Hindlimb muscle (tissue), 1 donor: Measurements from ENCODE around the gene IGSF3. TPM values are rescaled to one million over a fixed set of nuclear protein-coding genes. Genes with fewer than 3 reads are reported as not detected.
"Not testable (repeated sequence)": the region's sequence is repeated elsewhere in the genome, so short reads cannot be mapped to it uniquely, and the experiment has no call there.

ENCODE experiments used
- DNase-seq: peaks from one replicate; pipeline ENCODE4 v3.0.0-alpha.2; 2013
- polyA plus RNA-seq: library from polyadenylated mRNA; unstranded; fragments of 120-200 nt; gene quantifications from one replicate; pipeline ENCODE4 v1.2.1, GENCODE V29; 2013; ENCODE audit not compliant: insufficient read length

The IGSF3 gene
- polyA plus RNA-seq, 1 donor, result 24.8 TPM

DNA sequence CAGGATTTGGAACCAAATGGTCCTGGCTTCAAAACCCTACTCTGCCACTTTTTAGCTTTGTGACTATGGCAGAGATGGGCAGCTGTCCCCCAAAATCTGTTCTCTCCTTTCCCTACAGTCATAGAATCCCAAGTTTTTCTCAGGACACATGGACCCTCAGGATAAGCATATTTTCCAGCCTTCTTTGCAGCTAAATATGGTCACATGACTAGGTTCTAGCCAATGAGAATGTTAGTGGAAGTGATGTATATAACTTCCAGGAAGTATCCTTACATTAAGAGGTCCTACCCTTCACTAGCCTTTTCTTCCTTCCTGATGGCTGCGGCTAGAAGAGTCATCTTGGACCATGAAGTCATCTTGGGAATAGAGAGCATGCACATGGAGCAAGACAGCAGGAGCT lies 5.9 kb downstream of the IGSF3 start:
- DNase-seq, result no peak

DNA sequence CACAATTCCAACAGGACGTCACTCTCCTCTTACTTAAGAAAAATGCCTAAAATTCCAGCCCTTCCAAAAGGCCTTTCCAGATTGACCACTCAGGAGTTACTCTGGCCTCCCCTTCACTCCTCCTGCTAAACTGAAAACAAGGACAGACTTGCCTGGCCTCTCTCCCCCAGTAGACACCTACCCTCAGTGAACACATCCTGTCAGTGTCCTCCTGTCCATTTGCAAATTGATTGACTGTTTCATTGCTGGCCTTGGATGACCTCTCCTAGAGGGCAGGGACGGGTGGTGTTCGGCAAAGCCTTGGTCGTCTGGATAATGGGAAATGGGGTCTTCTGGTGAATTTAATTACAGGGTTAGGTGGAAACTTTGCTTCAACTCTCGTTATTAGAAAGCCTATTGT lies 8.9 kb downstream of the IGSF3 start:
- not testable (repeated sequence) for DNase-seq

GRCh38 chr1:116657836-116658235 lies 9.7 kb downstream of the IGSF3 start:
- not testable (repeated sequence) for DNase-seq

DNA sequence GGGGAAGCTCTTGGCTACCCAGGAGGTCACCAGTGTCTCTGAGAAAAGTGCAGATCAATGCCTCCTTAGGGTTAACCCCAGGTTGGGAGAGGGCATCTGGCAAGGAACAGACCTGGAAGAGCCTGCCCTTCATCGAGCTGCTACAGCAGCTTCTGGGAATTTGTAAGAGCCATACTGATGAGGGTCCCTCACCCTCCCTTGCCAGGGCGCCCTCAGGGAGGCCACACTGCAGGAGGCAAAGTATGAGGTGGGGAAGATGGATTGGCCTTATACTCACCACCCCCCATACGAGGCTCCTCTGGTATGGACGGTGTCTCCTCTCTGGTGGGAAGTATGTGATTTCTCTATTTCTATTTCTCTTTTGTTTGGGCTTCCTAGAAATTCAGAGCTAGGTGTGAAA lies 13.2 kb downstream of the IGSF3 start:
- DNase-seq, result no peak

DNA sequence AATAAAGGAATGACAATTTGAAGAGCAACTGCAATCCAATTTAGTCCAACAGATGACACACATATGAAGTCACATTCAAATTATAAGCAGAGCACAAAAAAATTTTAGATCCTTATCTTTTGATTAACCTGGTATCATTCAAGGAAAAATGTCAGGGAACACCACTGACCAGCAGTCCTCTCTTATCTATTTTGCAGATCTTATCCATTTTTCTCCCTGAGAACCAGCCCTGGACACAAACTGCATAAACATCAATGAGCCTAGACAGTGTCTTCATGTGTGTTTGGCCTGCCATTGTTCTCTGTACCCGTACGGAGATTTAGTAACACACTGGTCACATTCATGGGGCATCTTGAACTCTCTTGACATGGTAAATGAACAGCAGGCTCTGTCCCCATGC lies 14.9 kb downstream of the IGSF3 start:
- DNase-seq, result not testable (repeated sequence)

- not testable (repeated sequence) for DNase-seq
These were observed 16.8 kb downstream of the IGSF3 start for GRCh38 chr1:116650781-116651180.

GRCh38 chr1:116649041-116649440 lies 18.5 kb downstream of the IGSF3 start:
- DNase-seq, result not testable (repeated sequence)

DNA sequence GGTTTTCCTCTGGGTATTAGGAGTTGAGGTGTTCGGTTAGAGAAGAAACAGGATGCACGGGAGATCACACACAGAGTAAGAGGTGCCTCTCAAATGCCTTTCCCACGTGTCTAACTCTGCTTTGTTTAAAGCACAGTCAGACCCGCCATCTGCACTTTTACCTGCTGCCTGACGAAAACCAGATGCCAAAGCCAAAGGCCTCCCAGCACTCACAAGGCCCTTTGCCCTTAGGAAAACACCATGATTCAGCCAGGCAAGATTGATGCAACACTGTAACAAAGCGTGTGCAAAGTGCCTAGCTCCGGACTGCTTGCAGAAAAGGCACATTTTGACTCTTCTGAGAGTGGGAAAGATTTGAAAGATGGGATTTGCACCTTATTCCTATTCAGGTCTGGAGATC lies 19.2 kb downstream of the IGSF3 start:
- DNase-seq, result not testable (repeated sequence)

- not testable (repeated sequence) for DNase-seq
These were observed 20.3 kb downstream of the IGSF3 start for GRCh38 chr1:116647186-116647585.

GRCh38 chr1:116646673-116647170 lies 20.8 kb downstream of the IGSF3 start:
- not testable (repeated sequence) for DNase-seq

DNA sequence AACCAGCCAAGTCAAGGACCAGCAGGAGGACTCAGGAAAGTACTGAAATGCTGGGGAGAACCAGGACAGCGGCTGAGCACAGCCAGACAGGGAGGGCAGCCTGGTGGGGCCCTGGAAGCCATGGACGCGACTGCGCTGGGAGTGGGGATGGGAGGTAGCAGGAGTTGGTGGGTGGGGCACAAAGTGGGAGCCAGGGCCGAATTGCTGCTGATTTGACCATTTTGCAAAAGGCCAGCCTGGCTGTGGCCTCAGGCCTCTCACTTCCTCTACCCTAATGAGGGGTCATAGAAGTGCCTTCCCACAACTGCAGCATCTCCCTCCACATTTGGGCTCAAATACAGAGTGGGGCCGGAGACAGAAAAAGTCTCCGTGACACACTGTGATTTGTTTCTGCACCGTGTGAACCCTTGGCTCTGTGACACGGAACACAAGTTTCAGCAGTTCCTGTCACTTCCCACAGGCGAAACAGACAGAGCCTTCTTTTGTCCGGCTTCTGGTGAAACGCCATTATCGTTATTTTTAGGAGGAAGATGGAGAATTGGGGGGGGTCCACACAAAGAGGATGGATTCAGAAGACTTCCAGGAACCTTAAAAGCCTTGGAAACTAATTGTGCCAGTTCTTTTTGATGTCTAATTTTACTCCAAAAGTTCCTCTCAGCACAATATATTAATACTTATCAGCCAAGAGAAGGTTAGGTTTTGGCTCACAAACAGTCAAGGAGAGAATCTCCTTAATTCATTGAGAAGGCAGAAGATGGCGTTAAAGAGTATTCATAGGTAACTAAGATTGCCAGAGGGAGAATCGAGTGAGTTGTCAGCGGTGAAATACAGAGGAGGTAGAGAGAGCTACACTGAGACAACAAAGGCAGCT lies 21.5 kb downstream of the IGSF3 start:
- not testable (repeated sequence) for DNase-seq

- not testable (repeated sequence) for DNase-seq
These were observed 22.5 kb downstream of the IGSF3 start for GRCh38 chr1:116644993-116645392.

GRCh38 chr1:116644096-116644495 lies 23.4 kb downstream of the IGSF3 start:
- DNase-seq, result peak; percentile 57

GRCh38 chr1:116643281-116643751 lies 24.2 kb downstream of the IGSF3 start:
- DNase-seq, result not testable (repeated sequence)

DNA sequence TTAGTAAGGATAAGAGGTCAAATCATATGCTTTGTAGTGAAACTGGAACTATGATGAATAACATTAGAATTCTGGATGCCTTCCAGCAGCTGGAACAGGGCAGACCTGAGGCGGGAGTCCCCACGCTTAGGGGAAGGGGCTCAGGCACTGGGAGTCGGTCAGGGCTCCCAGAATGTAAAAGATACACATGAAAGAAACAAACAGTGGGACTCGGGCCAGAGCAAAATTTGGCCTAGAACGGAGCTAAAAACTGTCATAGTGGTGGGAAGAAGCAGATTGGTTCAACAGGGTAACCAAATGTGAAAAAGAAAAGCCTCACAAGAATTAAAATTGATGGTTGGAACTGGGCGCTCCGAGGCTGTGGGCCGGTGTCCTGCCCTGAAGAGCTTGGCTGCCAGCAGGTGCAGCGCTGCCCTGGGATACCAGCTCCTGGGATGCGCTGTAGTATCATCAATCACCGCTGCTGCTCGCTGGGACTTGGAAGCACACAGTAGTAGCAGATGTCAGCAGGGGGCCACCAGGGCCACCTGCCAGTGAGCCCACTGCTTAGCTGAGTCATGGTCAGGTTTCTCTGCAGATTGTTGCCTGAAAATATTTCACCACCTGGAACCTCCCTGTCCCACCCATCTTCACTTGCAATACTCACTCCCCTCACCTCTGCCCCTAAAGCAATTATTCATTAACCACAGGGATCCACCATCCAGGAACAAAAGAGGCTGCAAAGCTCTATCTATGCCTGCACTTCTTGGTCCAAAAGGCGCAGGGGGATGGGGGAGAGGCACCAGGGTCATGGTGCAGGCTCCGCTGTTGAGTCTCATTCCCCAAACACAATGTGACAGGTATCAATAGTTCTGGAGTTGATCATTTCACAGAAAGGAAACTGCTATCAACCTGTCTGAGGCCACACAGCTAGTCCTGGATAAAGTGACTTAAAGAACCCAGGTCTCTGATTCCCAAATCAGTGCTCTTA lies 24.9 kb downstream of the IGSF3 start:
- not testable (repeated sequence) for DNase-seq

DNA sequence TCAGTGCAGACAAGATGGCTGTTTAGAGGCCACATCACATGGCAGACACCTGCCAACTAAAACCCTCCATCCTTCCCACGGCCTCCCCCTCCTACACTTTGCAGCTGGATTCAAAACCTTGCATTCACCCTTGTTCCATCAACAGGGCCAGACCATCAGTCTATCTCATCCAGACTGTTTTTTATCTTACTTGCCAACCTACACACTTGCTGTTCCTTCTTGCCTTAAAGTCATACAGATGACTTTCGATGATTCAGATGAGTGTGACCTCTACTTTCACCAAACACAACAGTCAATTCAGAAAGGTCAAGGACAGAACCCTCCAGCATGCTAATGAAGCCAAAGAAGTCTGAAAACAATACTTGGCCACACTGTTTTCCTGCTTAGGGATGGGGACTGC lies 29.9 kb downstream of the IGSF3 start:
- not testable (repeated sequence) for DNase-seq

GRCh38 chr1:116636584-116636983 lies 30.9 kb downstream of the IGSF3 start:
- not testable (repeated sequence) for DNase-seq

DNA sequence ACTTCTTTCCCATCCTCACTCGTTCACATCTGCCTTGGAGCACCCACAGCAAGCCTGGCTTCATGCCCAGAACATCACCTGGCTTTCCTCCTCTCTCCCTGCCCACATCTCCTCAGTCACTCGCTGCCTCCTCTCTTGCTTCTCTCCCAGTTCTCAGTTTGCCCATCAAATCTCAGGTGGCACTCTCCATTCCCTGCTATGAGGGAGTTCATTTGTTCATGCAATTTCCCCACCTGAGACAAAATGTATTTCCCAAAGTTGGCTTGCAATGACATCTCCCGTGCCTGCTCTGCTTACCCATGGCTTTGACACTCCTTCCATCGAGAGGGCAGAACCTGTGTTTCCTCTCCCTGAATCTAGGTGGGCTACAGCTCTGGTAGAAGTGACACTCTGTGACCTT lies 33.1 kb downstream of the IGSF3 start:
- DNase-seq, result not testable (repeated sequence)

DNA sequence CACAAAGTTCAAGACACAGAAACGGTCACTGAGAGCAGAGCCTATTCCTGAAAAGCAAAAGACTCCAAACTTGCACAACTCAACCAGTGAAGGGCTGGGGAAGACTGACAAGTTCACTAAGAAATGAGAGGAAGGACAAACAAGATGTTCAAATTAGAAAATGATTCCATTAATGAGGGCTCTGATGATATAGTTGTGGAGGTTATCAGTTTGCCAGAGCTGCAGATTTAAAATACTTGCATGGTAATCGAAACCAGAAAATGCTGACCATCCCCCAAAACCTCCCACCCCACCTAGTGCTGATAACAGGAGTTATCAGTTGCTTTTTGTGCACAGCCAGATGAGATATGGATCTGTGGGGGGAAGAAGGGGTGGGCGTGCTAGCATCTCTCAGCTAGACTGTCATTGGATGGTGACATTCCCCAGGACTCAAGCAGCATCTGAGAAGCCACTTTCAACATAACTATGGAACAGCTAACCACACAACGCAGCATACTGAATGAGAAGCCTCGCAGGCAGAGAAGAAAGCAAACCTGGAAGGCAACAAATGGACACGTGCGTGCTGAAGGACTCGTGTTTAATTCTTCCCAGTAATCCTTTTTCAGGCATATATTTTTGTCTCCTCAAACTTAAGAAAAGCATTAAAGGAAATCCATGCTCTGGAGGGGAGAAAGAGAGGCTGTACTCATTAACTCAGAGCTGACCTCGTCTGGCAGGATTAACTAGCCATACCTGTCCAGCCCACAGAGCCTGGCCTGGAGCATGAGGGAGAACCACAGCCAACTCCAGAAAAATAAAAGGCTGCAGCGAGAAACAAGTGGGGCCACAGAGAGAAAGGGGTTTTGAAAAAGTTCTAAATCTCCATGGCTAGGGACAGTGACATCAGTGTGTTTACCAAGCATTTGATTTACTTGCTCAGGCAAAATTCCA lies 35.3 kb downstream of the IGSF3 start:
- not testable (repeated sequence) for DNase-seq

GRCh38 chr1:116631554-116631953 lies 36.0 kb downstream of the IGSF3 start:
- DNase-seq, result not testable (repeated sequence)

GRCh38 chr1:116630057-116630456 lies 37.5 kb downstream of the IGSF3 start:
- DNase-seq, result not testable (repeated sequence)
